Endometrium (tissue), 2 donors: Measurements from ENCODE around the gene SPTB.
"Not testable (repeated sequence)": the region's sequence is repeated elsewhere in the genome, so short reads cannot be mapped to it uniquely, and the experiment has no call there.

Experiments
- FAIRE-seq: peaks from 2 replicates; lab custom pipeline; 2012; peaks lifted over from hg19 to GRCh38; lab: Jason Lieb, UNC
- donor health status: control.
- donor health status: control.

SPTB gene

GRCh38 chr14:64879635-64880220, at the start of gene SPTB:
SPTB (minus strand) TSS chr14:64879907; CDS start chr14:64823094, 56,813 bp downstream.
- FAIRE-seq = no peak

- no peak for FAIRE-seq
These were observed 49.3 kb upstream of the SPTB start for GRCh38 chr14:64929014-64929359.

- FAIRE-seq = no peak
These were observed 48.7 kb upstream of the SPTB start for GRCh38 chr14:64928239-64929013.

GRCh38 chr14:64927031-64927430, 47.3 kb upstream of the SPTB start:
- FAIRE-seq = no peak

- FAIRE-seq = no peak
These were observed 46.8 kb upstream of the SPTB start for GRCh38 chr14:64926398-64926995.

- FAIRE-seq = no peak
These were observed 43.3 kb upstream of the SPTB start for GRCh38 chr14:64923015-64923414.

- FAIRE-seq = no peak
These were observed 40.8 kb upstream of the SPTB start for GRCh38 chr14:64920465-64920864.

- FAIRE-seq = no peak
These were observed 39.9 kb upstream of the SPTB start for GRCh38 chr14:64919618-64920017.

- FAIRE-seq = no peak
These were observed 39.5 kb upstream of the SPTB start for GRCh38 chr14:64919215-64919614.

- FAIRE-seq = no peak
These were observed 38.5 kb upstream of the SPTB start for GRCh38 chr14:64918216-64918615.

GRCh38 chr14:64915797-64916196, 36.1 kb upstream of the SPTB start:
- no peak for FAIRE-seq

GRCh38 chr14:64915029-64915424, 35.3 kb upstream of the SPTB start:
- FAIRE-seq = no peak

- FAIRE-seq = peak; percentile 31
These were observed 34.7 kb upstream of the SPTB start, which contains the start of gene CHURC1 for GRCh38 chr14:64914237-64915028. CHURC1 (plus strand) TSS chr14:64914455; CDS start chr14:64914496, 41 bp downstream.

- FAIRE-seq = not testable (repeated sequence)
These were observed 33.8 kb upstream of the SPTB start for GRCh38 chr14:64913477-64913876.

GRCh38 chr14:64912261-64912660, 32.6 kb upstream of the SPTB start:
- no peak for FAIRE-seq

GRCh38 chr14:64910847-64911495, 31.3 kb upstream of the SPTB start:
- no peak for FAIRE-seq

GRCh38 chr14:64906022-64906421, 26.3 kb upstream of the SPTB start:
- no peak for FAIRE-seq

GRCh38 chr14:64899958-64900357, 20.3 kb upstream of the SPTB start:
- FAIRE-seq = no peak

GRCh38 chr14:64891839-64892375, 12.2 kb upstream of the SPTB start:
- peak; percentile 51 for FAIRE-seq

GRCh38 chr14:64891173-64891838, 11.6 kb upstream of the SPTB start:
- no peak for FAIRE-seq

- no peak for FAIRE-seq
These were observed 9.6 kb upstream of the SPTB start for GRCh38 chr14:64889352-64889751.
